DND-41 (cell line): ENCODE measurements around the gene TNRC6A.
A peak's percentile ranks its signal among the peaks of the same experiment; 100 is the strongest.
"Not testable (repeated sequence)": the region's sequence is repeated elsewhere in the genome, so short reads cannot be mapped to it uniquely, and the experiment has no call there.

Source experiments
- ATAC-seq: fragments of 200-7000 bp; cut with Tn5 transposase; 3 replicates; pipeline ENCODE4 v1.9.1; 2021; ENCODE audit warnings: low read depth; ENCODE audit not compliant: insufficient read depth
- DNase-seq: peaks from one replicate; pipeline ENCODE4 v3.0.0-alpha.2; 2020
- H2AFZ ChIP-seq: 2 replicates; pipeline ENCODE4 v1.6.0; 2012; ENCODE audit warnings: low read depth, low read length
- H3K27ac ChIP-seq: 2 replicates; pipeline ENCODE4 v1.5.1; 2012; ENCODE audit warnings: low read length, inconsistent platforms
- H3K27me3 ChIP-seq: fragments of 200-600 bp; sonication (generic); 2 replicates; pipeline ENCODE4 v1.6.0; 2012; ENCODE audit warnings: low read length, mild to moderate bottlenecking, inconsistent platforms; ENCODE audit not compliant: insufficient read depth, poor library complexity
- H3K36me3 ChIP-seq: 2 replicates; pipeline ENCODE4 v1.5.1; 2012; ENCODE audit warnings: low read length, inconsistent platforms; ENCODE audit not compliant: insufficient read depth
- H3K4me1 ChIP-seq: 2 replicates; pipeline ENCODE4 v1.5.1; 2012; ENCODE audit warnings: mild to moderate bottlenecking, low read length; ENCODE audit not compliant: insufficient read depth
- H3K4me2 ChIP-seq: 2 replicates; pipeline ENCODE4 v1.6.0; 2012; ENCODE audit warnings: mild to moderate bottlenecking, moderate library complexity, low read length, inconsistent platforms; ENCODE audit not compliant: insufficient read depth
- H3K4me3 ChIP-seq, 2 experiments: fragments of 200-600 bp in 1 of 2; shearing (Covaris generic) in 1 of 2; 2 replicates each; pipeline ENCODE4 v1.5.1; 2012 to 2016; ENCODE audit warnings: inconsistent platforms in 2 of 2, low read length in 2 of 2, mild to moderate bottlenecking in 2 of 2, low read depth in 1 of 2, moderate library complexity in 1 of 2
- H3K79me2 ChIP-seq: 2 replicates; pipeline ENCODE4 v1.6.0; 2012; ENCODE audit warnings: low read length, inconsistent platforms; ENCODE audit not compliant: insufficient read depth
- H3K9ac ChIP-seq: 2 replicates; pipeline ENCODE4 v1.6.0; 2012; ENCODE audit warnings: low read depth, mild to moderate bottlenecking, inconsistent platforms, low read length, moderate library complexity
- H3K9me3 ChIP-seq: 2 replicates; pipeline ENCODE4 v1.5.1; 2012; ENCODE audit warnings: low read length, moderate library complexity, mild to moderate bottlenecking, inconsistent platforms; ENCODE audit not compliant: insufficient read depth, severe bottlenecking
- H4K20me1 ChIP-seq: 2 replicates; pipeline ENCODE4 v1.6.0; 2012; ENCODE audit warnings: low read length; ENCODE audit not compliant: insufficient read depth
- CTCF ChIP-seq: IDR thresholded peaks from 2 replicates; pipeline ENCODE4 v1.5.1; 2012; ENCODE audit warnings: borderline replicate concordance, low read length, moderate library complexity, mild to moderate bottlenecking; ENCODE audit not compliant: poor library complexity, severe bottlenecking; ENCODE audit errors: extremely low read depth
- EZH2 ChIP-seq: IDR thresholded peaks from 3 replicates; pipeline ENCODE4 v1.6.1; 2012; ENCODE audit warnings: borderline replicate concordance, low read depth, mild to moderate bottlenecking, moderate library complexity, low read length, inconsistent platforms; ENCODE audit not compliant: severe bottlenecking

Gene TNRC6A

DNA sequence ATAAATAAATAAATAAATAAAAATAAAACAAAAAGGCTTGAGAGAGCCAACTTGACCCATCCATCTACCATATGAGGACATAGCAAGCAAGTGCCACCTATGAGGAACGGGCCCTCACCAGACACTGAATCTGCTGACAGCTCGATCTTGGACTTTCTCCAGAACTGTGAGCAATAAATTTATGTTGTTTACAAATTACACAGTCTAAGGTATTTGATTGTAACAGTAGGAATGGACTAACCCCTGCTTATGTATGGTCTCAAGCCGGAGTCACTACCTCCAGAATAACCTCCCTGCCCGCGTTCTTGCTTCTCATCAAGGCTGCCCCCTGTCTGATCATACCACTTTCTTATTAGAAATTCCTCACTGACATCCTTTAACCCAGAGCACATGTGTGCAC, 126.2 kb downstream of the TNRC6A start:
- Histone ChIP-seq H3K9ac (no peak overlapping the region), H3K36me3 (no peaks in the 10 kb centered on the region), H3K27ac (no peak overlapping the region), H3K9me3 (no peaks in the 10 kb centered on the region), H3K27me3 (no peaks in the 10 kb centered on the region), H3K4me3 (no peak overlapping the region), H3K79me2 (no peaks in the 10 kb centered on the region), H4K20me1 (0 out of 2 replicates have a peak, but pooled peaks cover 2% of the 10 kb centered on the region), H3K4me2 (no peak overlapping the region), H2AFZ (no peak overlapping the region), H3K4me1 (no peaks in the 10 kb centered on the region)
- DNase-seq, result no peak
- TF ChIP-seq CTCF (no peak), EZH2 (no peak)
- no peak for ATAC-seq

DNA sequence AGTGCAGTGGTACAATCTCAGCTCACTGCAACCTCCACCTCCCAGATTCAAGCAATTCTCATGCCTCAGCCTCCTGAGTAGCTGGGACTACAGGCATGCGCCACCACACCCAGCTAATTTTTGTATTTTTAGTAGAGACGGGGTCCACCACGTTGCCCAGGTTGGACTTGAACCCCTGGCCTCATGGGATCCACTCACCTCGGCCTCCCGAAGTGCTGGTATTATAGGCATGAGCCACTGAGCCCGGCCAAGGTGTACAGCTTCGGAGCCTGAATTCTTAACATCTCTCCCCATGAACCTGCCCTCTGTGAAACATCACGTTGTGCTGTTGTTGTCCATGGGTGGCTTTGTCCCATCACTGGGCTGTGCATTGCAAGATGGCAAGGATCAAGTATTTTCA, 127.4 kb downstream of the TNRC6A start:
- H4K20me1 ChIP-seq, H3K9me3 ChIP-seq, H3K36me3 ChIP-seq, H3K27me3 ChIP-seq, H3K9ac ChIP-seq, H3K79me2 ChIP-seq, H3K27ac ChIP-seq, DNase-seq, H3K4me3 ChIP-seq, H3K4me2 ChIP-seq, H3K4me1 ChIP-seq, ATAC-seq, H2AFZ ChIP-seq: not testable (repeated sequence)

DNA sequence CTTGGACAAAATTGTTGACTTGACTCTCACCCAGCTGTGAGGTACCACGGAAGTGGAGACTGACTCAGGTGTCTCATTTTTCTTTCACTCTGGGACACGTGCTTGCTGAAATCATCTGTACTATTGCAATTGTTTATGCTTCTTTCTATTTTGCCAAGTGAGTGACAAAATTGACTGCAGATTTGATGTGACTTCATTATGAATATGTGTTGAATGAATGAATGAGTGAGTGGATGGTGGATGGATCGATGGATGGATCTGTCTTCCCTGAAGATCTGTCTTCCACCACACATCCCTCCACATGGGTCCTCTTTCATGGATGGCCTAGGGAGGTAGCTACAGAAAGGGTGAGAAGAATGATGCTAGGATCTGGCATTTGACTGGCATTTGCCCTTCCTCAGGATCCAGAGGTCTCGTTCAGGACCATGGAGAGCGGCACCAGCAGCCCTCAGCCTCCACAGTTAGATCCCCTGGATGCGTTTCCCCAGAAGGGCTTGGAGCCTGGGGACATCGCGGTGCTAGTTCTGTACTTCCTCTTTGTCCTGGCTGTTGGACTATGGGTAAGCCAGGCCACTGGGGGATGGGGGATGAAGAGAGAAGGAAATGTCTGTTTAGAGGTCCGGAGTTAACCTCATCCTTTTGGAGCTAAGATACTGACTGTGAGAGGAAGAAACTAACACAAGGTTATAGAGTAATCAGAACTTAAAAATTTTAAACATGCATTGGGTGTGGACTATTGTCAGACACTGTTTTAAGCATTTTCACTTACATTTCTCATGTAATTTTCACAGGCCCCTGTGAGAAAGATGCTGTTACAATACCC, 129.0 kb downstream of the TNRC6A start:
- Histone ChIP-seq H3K79me2 (no peaks in the 10 kb centered on the region), H3K4me2 (no peak overlapping the region)
- ATAC-seq, result peak; percentile 83

More for the DNA sequence above, 129.0 kb downstream of the TNRC6A start:
- Histone ChIP-seq H3K9ac (no peak overlapping the region), H4K20me1 (0 out of 2 replicates have a peak, but pooled peaks cover 2% of the 10 kb centered on the region), H3K9me3 (no peaks in the 10 kb centered on the region), H3K27me3 (no peaks in the 10 kb centered on the region), H3K27ac (no peak overlapping the region), H3K4me3 (no peak overlapping the region), H2AFZ (no peak overlapping the region), H3K36me3 (no peaks in the 10 kb centered on the region), H3K4me1 (no peaks in the 10 kb centered on the region)
- peak; percentile 74 for DNase-seq
- TF ChIP-seq EZH2 (no peak), CTCF (no peak)
